IgD-negative memory B cell (primary cell): Measurements from ENCODE around the gene CTRL. TPM values are rescaled to one million over a fixed set of nuclear protein-coding genes. Genes with fewer than 3 reads are reported as not detected.
"Not testable (repeated sequence)": the region's sequence is repeated elsewhere in the genome, so short reads cannot be mapped to it uniquely, and the experiment has no call there.

Experiments used
- H3K27ac Mint-ChIP-seq, 3 donors: one replicate each; pipeline ENCODE4 v1.8.0; 2020 to 2022; ENCODE audit warnings: mild to moderate bottlenecking in 3 of 3, mixed read lengths in 3 of 3, moderate library complexity in 1 of 3
- H3K27me3 Mint-ChIP-seq: one replicate; pipeline ENCODE4 v1.8.0; 2021; ENCODE audit warnings: mixed read lengths
- H3K36me3 Mint-ChIP-seq: one replicate; pipeline ENCODE4 v1.8.0; 2020; ENCODE audit warnings: mild to moderate bottlenecking, mixed read lengths
- H3K4me1 Mint-ChIP-seq, 3 donors: one replicate each; pipeline ENCODE4 v1.8.0; 2020 to 2022; ENCODE audit warnings: mixed read lengths in 3 of 3, mild to moderate bottlenecking in 1 of 3
- H3K4me3 Mint-ChIP-seq, 4 donors: one replicate each; pipeline ENCODE4 v1.8.0; 2020 to 2022; ENCODE audit warnings: mild to moderate bottlenecking in 4 of 4, mixed read lengths in 4 of 4, moderate library complexity in 3 of 4
- H3K9me3 Mint-ChIP-seq, 3 donors: one replicate each; pipeline ENCODE4 v1.8.0; 2020 to 2021; ENCODE audit warnings: mixed read lengths in 3 of 3, mild to moderate bottlenecking in 1 of 3
- polyA plus RNA-seq: library from polyadenylated mRNA; unstranded; fragments of 300-500 nt; fragmentation: Illumina TruSeq; gene quantifications from one replicate; pipeline ENCODE4 v1.2.3, GENCODE V29; 2021

The CTRL gene
- polyA plus RNA-seq, 1 donor from 2014 or later: 2.1 TPM

- H3K4me1 Mint-ChIP-seq: peaks cover 5 to 15% (median 14%) of the 10 kb centered on the region in 3 donors
- H3K27ac Mint-ChIP-seq: peak overlapping the region in 2 of 3 donors; percentile 36 to 62
- no peak overlapping the region for H3K4me3 Mint-ChIP-seq
- no peaks in the 10 kb centered on the region for H3K9me3 Mint-ChIP-seq
- H3K36me3 Mint-ChIP-seq: peaks cover 1% of the 10 kb centered on the region
- no peaks in the 10 kb centered on the region for H3K27me3 Mint-ChIP-seq
Observed at GRCh38 chr16:67928147-67928546, 3.5 kb downstream of the CTRL start.

DNA sequence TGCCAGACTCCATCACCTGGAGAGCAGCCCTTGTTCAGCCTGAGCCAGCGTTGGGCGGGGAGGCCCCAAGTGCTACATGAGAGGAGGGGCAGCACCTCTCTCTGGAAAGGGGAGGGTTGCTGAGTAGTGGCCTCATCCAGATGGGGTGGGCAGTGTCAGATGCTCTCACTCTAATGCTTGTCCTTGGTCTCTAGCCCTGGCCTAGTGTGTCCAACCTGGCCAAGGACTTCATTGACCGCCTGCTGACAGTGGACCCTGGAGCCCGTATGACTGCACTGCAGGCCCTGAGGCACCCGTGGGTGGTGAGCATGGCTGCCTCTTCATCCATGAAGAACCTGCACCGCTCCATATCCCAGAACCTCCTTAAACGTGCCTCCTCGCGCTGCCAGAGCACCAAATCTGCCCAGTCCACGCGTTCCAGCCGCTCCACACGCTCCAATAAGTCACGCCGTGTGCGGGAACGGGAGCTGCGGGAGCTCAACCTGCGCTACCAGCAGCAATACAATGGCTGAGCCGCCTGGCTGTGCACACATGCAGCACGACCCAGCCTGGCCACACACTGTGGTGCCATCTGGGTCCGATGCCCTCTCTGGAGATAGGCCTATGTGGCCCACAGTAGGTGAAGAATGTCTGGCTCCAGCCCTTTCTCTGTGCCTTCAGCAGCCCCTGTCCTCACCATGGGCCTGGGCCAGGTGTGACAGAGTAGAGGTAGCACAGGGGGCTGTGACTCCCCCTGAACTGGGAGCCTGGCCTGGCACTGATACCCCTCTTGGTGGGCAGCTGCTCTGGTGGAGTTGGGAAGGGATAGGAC is 4.3 kb downstream of the CTRL start:
- Mint-ChIP-seq H3K27ac (no peak overlapping the region), H3K9me3 (no peaks in the 10 kb centered on the region), H3K4me1 (peaks cover 5 to 15% (median 14%) of the 10 kb centered on the region in 3 donors), H3K4me3 (no peak overlapping the region), H3K27me3 (no peaks in the 10 kb centered on the region), H3K36me3 (peaks cover 1% of the 10 kb centered on the region)

DNA sequence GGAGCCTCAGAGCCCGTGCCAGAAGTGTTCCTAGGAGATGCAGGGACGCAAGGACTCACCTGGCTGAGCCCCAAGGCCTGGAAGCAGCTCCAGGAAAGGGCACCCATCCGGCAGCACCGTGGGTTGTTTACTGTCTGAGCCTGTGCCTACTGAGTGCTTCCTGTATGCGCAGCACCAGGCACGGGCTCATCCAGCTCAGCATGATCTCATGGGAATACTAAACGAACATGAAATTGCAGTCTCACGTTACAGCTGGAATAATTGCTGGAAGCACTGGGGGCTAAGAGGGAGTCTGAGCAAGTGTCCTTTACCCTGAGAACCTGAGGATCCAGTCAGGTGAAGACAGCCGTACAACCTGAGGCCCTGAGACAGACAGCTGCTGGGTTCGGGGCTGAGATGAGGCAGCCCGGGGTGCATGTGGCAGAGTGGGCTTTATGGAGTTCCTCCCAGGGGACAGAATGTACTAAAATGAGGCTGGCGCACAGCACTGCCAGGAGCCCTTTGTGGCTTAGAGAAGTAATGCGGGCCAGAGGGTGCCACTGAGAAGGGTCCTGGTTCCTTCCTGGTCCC is 5.4 kb downstream of the CTRL start:
- no peaks in the 10 kb centered on the region for H3K9me3 Mint-ChIP-seq
- no peaks in the 10 kb centered on the region for H3K27me3 Mint-ChIP-seq
- H3K4me3 Mint-ChIP-seq: peak overlapping the region in 2 of 4 donors; percentile 52 to 65
- peak overlapping the region in 2 of 3 donors; percentile 17 to 43 for H3K27ac Mint-ChIP-seq
- peaks cover 5 to 15% (median 14%) of the 10 kb centered on the region in 3 donors for H3K4me1 Mint-ChIP-seq
- H3K36me3 Mint-ChIP-seq: peaks cover 1% of the 10 kb centered on the region

DNA sequence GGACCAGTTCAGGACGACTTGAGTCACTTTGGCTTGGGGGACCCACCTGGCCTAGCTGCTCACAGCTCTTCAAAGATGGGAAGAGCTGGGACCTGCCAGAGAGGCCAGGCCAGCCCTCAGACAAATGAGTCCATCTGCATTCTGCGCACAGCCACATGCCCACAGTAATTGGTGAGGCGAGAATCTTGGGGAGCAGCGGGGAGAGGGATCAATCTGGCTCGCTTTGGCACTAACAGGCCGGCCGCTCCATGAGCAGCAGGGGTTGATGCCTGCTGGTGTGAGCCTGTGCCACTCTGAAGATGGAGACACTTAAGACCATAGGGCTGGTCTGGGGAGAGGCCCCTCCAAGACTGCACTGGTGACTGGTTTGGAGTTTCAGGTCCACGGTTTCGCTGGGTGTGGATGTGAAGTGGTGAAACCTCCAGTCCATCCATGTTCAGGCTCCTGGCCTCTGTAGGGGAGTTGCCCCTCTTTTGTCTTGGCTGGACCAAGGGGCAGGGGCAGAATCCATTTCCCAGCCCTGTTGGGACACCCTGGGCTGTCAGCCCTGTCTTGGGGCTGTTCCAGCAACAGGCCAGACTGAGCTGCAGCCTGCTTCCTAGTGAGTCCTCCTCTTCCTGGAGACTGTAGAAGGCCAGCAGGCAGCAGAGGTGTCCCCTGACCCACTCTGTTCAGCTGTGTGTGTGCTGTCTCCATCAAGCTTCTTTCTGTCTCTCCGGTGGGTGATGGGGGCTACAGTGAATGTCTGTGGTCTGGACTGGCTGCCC is 7.3 kb downstream of the CTRL start:
- H3K9me3 Mint-ChIP-seq: no peaks in the 10 kb centered on the region
- H3K4me3 Mint-ChIP-seq: no peak overlapping the region
- no peaks in the 10 kb centered on the region for H3K27me3 Mint-ChIP-seq
- H3K36me3 Mint-ChIP-seq: peaks cover 2% of the 10 kb centered on the region
- H3K4me1 Mint-ChIP-seq: peaks cover 5 to 15% (median 14%) of the 10 kb centered on the region in 3 donors
- no peak overlapping the region for H3K27ac Mint-ChIP-seq

- H3K27me3 Mint-ChIP-seq: no peaks in the 10 kb centered on the region
- no peak overlapping the region for H3K4me3 Mint-ChIP-seq
- H3K27ac Mint-ChIP-seq: no peak overlapping the region
- H3K9me3 Mint-ChIP-seq: no peaks in the 10 kb centered on the region
- H3K4me1 Mint-ChIP-seq: peaks cover 5 to 14% (median 13%) of the 10 kb centered on the region in 3 donors
- peaks cover 2% of the 10 kb centered on the region for H3K36me3 Mint-ChIP-seq
Observed at GRCh38 chr16:67923414-67924116, 8.1 kb downstream of the CTRL start.

DNA sequence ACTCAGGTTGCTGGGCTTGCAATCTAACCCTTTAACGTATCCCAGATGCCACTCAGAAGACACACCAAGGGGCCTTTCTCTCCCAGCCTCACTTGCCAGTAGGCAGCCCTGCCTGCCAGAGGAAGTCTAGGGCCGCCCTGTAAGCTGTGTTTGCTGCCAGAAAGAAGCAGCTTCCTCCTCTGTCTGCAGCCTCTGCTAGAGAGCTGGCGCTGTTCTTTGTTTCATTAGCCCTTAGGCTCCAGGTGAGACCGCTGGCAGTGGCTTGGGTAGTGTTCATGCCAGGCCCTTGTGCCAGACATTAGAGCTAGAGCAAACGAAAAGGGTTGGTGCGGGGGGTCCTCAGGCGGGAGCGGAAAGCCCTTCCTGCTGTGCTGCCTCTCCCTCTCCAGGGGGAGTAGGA is 8.9 kb downstream of the CTRL start:
- H3K4me1 Mint-ChIP-seq: peaks cover 5 to 13% (median 12%) of the 10 kb centered on the region in 3 donors
- H3K27ac Mint-ChIP-seq: no peak overlapping the region
- H3K9me3 Mint-ChIP-seq: no peaks in the 10 kb centered on the region
- peaks cover 2% of the 10 kb centered on the region for H3K36me3 Mint-ChIP-seq
- no peaks in the 10 kb centered on the region for H3K27me3 Mint-ChIP-seq
- no peak overlapping the region for H3K4me3 Mint-ChIP-seq

- H3K4me3 Mint-ChIP-seq: peak overlapping the region in 1 of 4 donors; percentile 27
- peak overlapping the region in 1 of 3 donors; percentile 10 for H3K27ac Mint-ChIP-seq
- peaks cover 2% of the 10 kb centered on the region for H3K36me3 Mint-ChIP-seq
- peaks cover 5 to 14% (median 12%) of the 10 kb centered on the region in 3 donors for H3K4me1 Mint-ChIP-seq
- H3K9me3 Mint-ChIP-seq: no peaks in the 10 kb centered on the region
- H3K27me3 Mint-ChIP-seq: no peaks in the 10 kb centered on the region
Observed at GRCh38 chr16:67922221-67922620, 9.4 kb downstream of the CTRL start.

DNA sequence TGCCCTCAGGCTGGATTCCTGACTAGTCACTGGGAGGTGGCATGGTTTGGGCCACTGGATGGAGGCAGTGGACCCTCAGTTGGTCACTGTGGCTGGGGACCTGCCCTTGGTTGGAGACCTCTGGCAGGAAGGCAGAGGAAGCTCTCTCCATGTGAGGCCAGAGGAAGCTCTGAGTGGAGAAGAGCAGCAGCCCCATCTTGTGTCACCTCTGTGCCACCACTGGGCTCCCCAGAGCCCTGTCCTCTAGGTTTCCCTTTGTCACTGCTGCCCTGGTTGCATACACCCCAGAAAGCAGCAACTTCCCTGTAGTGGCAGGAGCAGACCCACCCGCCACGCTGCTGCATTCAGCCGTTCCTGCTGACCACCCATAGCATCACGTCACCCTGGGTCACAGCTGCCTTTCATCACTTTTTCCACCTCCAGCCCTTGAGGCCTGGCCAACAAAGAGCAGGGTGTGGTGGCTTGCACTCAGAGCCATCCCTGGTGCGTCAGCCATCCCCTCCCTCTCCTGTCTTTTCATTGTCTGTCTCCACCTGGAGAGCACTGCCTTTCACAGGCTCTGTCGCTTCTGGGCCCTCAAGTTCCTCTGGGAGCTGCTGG is 11.9 kb downstream of the CTRL start:
- no peaks in the 10 kb centered on the region for H3K27me3 Mint-ChIP-seq
- H3K4me3 Mint-ChIP-seq: no peak overlapping the region
- H3K4me1 Mint-ChIP-seq: peaks cover 2 to 3% (median 2%) of the 10 kb centered on the region in 3 donors
- H3K27ac Mint-ChIP-seq: no peak overlapping the region
- H3K36me3 Mint-ChIP-seq: peaks cover 2% of the 10 kb centered on the region
- H3K9me3 Mint-ChIP-seq: no peaks in the 10 kb centered on the region

GRCh38 chr16:67917852-67918236 is 13.8 kb downstream of the CTRL start:
- Mint-ChIP-seq H3K4me1 (peaks cover 2 to 3% (median 2%) of the 10 kb centered on the region in 3 donors), H3K27me3 (no peaks in the 10 kb centered on the region), H3K4me3 (no peak overlapping the region), H3K27ac (no peak overlapping the region), H3K9me3 (no peaks in the 10 kb centered on the region), H3K36me3 (peaks cover 4% of the 10 kb centered on the region)

DNA sequence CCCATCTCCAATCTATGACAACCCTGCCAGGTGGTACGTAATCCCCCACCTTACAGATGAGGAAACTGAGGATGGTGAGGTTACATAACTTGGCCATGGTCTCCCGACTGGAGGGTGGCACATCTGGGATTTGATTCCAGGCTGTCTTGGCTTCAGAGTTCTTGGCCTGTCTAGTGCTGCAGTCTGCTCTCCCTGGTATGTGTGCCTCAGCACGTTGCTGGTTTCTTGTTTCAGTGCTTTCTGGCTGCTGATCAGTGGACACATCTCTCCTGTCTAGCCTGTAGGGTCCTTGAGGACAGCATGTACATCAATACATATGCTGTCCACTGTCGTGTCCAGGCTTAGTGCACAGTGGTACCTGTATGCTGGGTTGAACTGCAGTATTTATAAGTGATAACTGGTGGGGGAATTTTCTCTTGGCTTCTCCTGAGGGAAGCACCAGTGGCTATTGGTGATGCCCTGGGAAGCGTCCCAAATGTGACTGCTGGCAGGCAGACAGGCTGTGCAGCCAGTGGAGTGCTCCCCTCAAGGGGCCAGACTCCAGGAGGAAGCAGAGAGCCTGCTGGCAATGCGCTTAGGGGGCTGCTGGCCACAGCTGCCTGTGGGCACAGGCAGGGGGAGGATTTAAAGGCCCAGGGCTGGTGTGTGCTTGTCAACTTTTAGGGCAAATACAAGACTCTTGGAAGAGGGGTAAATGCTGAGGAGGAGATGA is 14.4 kb downstream of the CTRL start:
- no peaks in the 10 kb centered on the region for H3K9me3 Mint-ChIP-seq
- H3K4me1 Mint-ChIP-seq: peaks cover 2 to 3% (median 2%) of the 10 kb centered on the region in 3 donors
- H3K4me3 Mint-ChIP-seq: no peak overlapping the region
- no peak overlapping the region for H3K27ac Mint-ChIP-seq
- no peaks in the 10 kb centered on the region for H3K27me3 Mint-ChIP-seq
- H3K36me3 Mint-ChIP-seq: peaks cover 4% of the 10 kb centered on the region

GRCh38 chr16:67915831-67916723 is 15.6 kb downstream of the CTRL start:
- Mint-ChIP-seq H3K4me1 (peaks cover 2 to 3% (median 3%) of the 10 kb centered on the region in 3 donors), H3K4me3 (no peak overlapping the region), H3K27me3 (no peaks in the 10 kb centered on the region), H3K27ac (no peak overlapping the region), H3K36me3 (peaks cover 4% of the 10 kb centered on the region), H3K9me3 (no peaks in the 10 kb centered on the region)

DNA sequence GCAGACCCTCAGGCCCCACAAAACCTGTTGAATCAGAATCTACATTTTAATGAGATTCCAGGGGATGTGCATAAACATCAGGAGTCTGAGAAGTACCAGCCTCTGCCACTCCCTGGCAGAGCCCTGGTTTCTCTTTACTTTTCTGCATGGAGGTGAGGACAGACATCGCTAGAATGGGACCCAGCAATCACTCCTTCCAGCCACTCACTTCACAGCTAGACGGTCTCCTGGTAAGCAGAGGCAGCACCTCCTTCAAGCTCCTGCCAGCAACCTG is 16.2 kb downstream of the CTRL start:
- not testable (repeated sequence) for H3K9me3 Mint-ChIP-seq, H3K4me1 Mint-ChIP-seq, H3K27me3 Mint-ChIP-seq, H3K36me3 Mint-ChIP-seq, H3K4me3 Mint-ChIP-seq, H3K27ac Mint-ChIP-seq

DNA sequence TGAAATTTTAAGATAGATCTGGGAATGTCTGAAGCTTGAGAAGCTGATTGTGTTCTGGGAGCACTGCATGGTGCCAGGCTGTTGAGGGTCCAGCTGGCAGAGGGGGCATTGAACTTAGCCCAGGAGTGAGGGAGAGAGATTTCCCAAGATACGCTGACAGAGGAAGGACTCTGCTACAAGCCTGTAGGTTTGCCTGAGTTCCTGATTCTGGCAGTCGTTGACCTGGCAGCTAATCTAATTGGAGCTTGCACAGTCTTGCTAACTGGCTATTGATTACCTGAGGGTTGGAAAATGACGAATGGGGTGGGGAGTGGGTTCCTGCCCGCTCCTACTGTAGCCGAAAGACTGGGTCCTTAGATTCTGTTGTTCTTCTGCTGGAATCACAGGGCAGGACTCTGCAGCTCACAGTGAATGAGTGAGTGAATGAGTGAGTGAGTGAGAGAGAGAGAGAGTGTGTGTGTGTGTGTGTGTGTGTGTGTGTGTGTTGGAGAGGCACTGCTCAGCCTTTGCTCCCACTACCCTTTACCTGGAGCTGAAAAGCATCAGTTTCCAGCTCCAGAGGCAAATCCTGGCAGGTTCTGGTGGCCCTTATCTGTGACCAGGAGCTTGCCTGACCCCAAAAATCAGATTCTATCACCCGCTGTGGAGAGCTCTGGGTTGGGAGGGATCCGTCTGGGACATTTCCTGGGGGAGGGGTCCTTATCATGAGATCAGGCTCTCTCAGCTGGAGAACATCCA is 16.7 kb downstream of the CTRL start:
- H3K4me1 Mint-ChIP-seq: peaks cover 2 to 3% (median 3%) of the 10 kb centered on the region in 3 donors
- H3K4me3 Mint-ChIP-seq: no peak overlapping the region
- H3K27me3 Mint-ChIP-seq: no peaks in the 10 kb centered on the region
- no peaks in the 10 kb centered on the region for H3K9me3 Mint-ChIP-seq
- no peak overlapping the region for H3K27ac Mint-ChIP-seq
- peaks cover 1% of the 10 kb centered on the region for H3K36me3 Mint-ChIP-seq
